Measurements from ENCODE around the gene NFIB.

NFIB gene

DNA sequence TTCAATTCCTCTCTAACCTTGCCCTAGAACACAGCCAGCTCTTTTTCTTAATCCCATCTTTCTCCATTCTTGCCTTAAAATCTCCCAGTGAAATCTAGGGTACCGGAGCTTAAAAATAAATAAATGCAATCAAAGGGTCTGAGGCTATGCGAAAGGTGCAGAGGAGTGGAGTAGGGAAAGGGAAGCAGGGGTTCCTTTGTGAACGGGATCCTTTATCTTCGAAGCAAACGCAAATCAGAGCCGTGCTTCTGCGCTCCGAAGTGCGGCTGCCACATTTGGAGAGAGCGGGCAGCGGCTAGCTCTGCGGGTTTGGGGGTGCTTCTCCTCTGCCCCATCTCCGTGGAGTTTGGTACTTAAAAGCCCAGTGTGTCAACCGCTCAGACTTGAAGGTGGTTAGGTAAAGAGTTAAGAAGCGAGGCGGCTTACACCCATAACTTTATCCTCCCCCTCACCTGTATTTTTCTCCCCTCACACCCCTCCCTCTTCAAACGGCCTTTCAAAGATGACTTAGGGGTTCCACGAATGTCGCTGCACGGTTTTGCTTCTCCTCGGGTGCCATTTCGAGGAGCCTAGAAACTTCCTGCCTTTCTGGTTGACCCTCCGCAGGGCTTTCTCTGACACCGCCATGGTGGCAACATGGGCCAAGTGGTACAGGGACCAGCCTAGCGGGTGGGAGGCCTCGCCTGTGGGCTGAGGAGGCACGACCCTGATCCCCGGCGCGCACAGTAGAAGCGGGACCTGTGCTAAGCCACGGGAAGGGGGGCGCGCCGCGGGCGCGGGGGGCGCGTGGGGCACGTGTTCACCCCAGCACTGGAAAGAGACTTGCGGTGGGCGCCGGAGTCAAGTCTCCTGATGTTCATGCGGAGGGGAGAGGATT is 31.7 kb upstream of the NFIB start:
- TF ChIP-seq, protein P1, sequence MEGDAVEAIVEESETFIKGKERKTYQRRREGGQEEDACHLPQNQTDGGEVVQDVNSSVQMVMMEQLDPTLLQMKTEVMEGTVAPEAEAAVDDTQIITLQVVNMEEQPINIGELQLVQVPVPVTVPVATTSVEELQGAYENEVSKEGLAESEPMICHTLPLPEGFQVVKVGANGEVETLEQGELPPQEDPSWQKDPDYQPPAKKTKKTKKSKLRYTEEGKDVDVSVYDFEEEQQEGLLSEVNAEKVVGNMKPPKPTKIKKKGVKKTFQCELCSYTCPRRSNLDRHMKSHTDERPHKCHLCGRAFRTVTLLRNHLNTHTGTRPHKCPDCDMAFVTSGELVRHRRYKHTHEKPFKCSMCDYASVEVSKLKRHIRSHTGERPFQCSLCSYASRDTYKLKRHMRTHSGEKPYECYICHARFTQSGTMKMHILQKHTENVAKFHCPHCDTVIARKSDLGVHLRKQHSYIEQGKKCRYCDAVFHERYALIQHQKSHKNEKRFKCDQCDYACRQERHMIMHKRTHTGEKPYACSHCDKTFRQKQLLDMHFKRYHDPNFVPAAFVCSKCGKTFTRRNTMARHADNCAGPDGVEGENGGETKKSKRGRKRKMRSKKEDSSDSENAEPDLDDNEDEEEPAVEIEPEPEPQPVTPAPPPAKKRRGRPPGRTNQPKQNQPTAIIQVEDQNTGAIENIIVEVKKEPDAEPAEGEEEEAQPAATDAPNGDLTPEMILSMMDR (IDR thresholded peaks at IDR 0.05; ENCODE audit: borderline replicate concordance, insufficient read depth, low read depth, low read length) = no peak
- no peak overlapping the region for H3K4me3 ChIP-seq (ENCODE audit: low read depth, low read length)

- TF ChIP-seq, protein P1 (IDR thresholded peaks at IDR 0.05; ENCODE audit: borderline replicate concordance, insufficient read depth, low read depth, low read length) = no peak
- no peak overlapping the region for H3K4me3 ChIP-seq (ENCODE audit: low read depth, low read length)
Measured at GRCh38 chr9:14344941-14345353, 31.0 kb upstream of the NFIB start.

DNA sequence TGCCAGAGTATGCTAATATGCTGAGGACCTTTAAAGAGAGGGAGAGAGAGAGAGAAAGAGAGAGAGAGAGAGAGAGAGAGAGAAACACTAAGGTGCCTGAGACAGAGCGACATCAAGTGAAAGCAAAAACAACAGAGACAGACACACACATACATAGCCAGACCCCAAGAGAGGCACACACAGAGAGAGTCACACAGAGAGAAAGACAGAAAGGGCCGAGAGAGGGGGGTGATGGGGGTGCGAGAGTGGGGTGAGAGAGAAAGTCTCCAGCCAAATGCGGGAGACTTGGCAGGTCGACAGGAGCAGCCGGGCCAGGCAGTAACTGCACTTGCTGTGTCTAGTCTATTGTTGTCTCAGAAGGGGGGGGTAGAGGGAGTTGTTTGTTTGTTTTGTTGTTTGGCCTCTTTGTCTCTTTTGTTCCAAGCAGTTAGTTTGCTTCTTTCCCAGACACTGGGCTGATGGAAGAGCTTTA is 30.1 kb upstream of the NFIB start:
- H3K4me3 ChIP-seq (ENCODE audit: low read depth, low read length) = no peak overlapping the region
- TF ChIP-seq, protein P1 (IDR thresholded peaks at IDR 0.05; ENCODE audit: borderline replicate concordance, insufficient read depth, low read depth, low read length) = no peak

GRCh38 chr9:14343261-14344031 is 29.5 kb upstream of the NFIB start:
- TF ChIP-seq, protein P1 (IDR thresholded peaks at IDR 0.05; ENCODE audit: borderline replicate concordance, insufficient read depth, low read depth, low read length) = no peak
- H3K4me3 ChIP-seq (ENCODE audit: low read depth, low read length) = no peak overlapping the region

DNA sequence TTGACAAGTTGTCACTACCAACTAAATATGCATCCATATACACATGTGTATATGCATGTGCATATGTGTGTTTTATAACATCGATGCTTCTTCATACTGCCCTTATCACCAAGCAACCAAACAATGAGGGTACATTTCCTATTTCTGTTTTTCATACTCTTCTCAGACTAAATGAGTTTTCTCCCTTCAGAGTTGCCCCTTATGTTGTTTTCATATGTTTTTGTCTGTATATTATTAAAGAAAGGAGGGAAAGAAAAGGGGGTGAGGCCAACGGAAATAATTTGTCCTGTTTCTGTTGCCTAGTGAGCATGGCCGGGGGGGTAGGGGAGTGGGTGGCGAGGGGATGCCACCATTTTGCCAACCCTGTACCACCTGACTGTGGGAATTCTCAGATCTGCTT is 28.8 kb upstream of the NFIB start:
- no peak overlapping the region for H3K4me3 ChIP-seq (ENCODE audit: low read depth, low read length)

GRCh38 chr9:14341437-14342122 is 27.6 kb upstream of the NFIB start:
- H3K4me3 ChIP-seq (ENCODE audit: low read depth, low read length) = no peak overlapping the region

More for the DNA sequence above, 28.8 kb upstream of the NFIB start:
- TF ChIP-seq, protein P1 (IDR thresholded peaks at IDR 0.05; ENCODE audit: borderline replicate concordance, insufficient read depth, low read depth, low read length) = no peak

More at GRCh38 chr9:14341437-14342122, 27.6 kb upstream of the NFIB start:
- TF ChIP-seq, protein P1 (IDR thresholded peaks at IDR 0.05; ENCODE audit: borderline replicate concordance, insufficient read depth, low read depth, low read length) = no peak
